Epithelial cell of proximal tubule (primary cell): ENCODE results near the gene NEIL3. TPM values are rescaled to one million over a fixed set of nuclear protein-coding genes. Genes with fewer than 3 reads are reported as not detected.

Source experiments
- DNase-seq: peaks from one replicate; pipeline ENCODE4 v3.0.0-alpha.2; 2011; ENCODE audit warnings: low read depth
- H3K4me3 ChIP-seq: 2 replicates; pipeline ENCODE4 v1.5.1; 2011; ENCODE audit warnings: low read depth, mild to moderate bottlenecking, low read length
- CTCF ChIP-seq: conservative IDR thresholded peaks from 2 replicates; pipeline ENCODE4 v1.5.1; 2012; ENCODE audit warnings: low read depth, mild to moderate bottlenecking, low read length
- total RNA-seq: library from RNA; depleted of rRNA; stranded (reverse); fragments of >200 nt; gene quantifications from 2 replicates; pipeline ENCODE4 v1.2.3, GENCODE V29; 2015

NEIL3 gene
- total RNA-seq, 1 donor from 2014 or later = 7.8 TPM

DNA sequence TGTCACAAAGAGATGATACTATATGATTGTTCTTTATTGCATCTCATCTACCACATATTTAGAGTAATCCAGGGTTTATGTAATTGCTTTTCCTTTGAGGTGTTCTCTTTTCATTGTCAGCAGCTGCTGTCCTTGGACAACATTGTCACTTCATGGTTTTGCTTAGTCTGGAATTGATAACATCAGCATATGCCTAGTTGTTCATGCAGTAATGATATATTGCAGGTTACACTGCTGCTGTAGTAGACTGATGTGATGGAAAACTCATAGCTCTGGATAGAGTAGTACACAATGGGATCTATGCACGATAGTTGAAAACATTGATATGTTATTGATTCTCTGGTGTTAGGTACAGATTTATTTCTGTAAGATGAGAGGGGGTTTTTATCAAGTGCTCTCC lies 13.7 kb downstream of the NEIL3 start:
- no peak for DNase-seq
- TF ChIP-seq CTCF = no peak
- no peak overlapping the region for H3K4me3 ChIP-seq

DNA sequence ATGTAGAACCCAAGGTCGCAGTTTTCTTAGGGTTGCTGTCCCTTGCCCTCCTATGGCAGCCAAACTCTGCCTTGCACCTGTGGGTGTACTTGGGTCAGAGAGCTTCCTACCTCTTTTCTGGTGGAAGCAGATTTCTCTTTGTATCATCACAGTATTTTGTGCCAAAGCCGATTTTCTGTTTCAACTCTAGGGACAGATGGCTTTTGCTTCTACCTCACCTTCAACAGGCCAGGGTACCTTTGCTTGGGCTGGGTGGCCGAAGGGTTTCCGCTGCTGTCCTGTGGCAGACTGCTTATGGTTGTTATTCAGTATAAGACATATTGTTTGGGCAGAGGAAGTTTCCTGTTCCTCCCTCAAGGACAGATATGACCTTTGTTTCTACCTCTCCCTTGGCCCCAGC lies 22.4 kb downstream of the NEIL3 start:
- TF ChIP-seq CTCF = no peak
- no peak overlapping the region for H3K4me3 ChIP-seq
- DNase-seq = no peak

- no peak overlapping the region for H3K4me3 ChIP-seq
- TF ChIP-seq CTCF = peak; percentile 76
- peak; percentile 13 for DNase-seq
These were observed 30.1 kb downstream of the NEIL3 start for GRCh38 chr4:177339477-177340374.

- TF ChIP-seq CTCF = no peak
- H3K4me3 ChIP-seq = no peak overlapping the region
- no peak for DNase-seq
These were observed 38.7 kb downstream of the NEIL3 start for GRCh38 chr4:177348348-177348747.

DNA sequence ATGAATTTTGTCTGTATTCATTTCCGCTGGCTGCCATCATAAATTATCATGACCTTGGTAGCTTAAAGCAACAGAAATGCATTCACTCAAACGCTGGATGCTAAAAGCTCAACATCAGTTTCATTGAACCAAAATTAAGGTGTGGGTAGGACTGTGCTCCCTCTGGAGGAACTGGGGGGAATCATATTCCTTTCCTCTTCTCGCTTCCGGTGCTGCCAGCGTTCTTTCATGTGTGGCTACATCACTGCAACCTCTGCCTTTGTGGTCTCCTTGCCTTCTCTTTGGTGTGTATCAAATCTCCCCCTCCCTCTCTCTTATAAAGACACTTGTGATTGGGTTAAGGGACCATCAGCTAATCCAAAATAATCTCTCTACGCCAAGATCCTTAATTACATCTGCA lies 39.5 kb downstream of the NEIL3 start:
- no peak for DNase-seq
- H3K4me3 ChIP-seq = no peak overlapping the region
- TF ChIP-seq CTCF = peak; percentile 6

DNA sequence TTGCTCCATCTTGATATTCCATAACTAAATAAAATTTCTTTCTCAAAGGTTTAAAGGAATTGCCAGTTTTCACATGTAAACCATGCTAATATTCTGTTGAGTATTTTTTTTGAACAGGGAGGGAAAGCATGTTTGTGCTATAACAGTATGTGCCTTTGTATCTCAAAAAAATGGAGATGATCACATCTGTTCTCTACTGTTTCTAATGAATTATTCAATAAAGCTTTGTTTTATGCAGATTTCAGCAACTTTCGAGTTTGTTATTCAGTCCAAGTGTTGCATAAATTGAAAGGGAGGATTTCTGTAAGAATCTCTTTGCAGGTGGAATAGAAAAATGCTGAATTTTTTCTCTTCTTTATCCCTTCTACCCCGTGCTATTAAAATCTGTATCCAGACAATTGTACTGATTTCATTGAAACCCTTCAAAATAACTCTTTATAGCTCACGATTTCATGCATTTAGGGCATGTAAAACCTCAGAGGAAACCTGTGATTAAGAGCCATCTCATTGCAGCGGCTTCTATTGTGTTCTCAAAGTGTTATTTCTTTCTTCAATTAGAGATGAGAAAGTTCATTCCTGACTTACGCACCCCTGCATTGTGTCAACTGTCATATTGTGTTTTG lies 42.1 kb downstream of the NEIL3 start:
- no peak for TF ChIP-seq CTCF

More for the DNA sequence above, 42.1 kb downstream of the NEIL3 start:
- no peak for DNase-seq
- no peak overlapping the region for H3K4me3 ChIP-seq
